GM21619 (cell line): ENCODE measurements around the gene FAM219A.
A peak's percentile ranks its signal among the peaks of the same experiment; 100 is the strongest.
"Not testable (repeated sequence)": the region's sequence is repeated elsewhere in the genome, so short reads cannot be mapped to it uniquely, and the experiment has no call there.

Experiments used
- ATAC-seq: cut with Tn5 transposase; IDR thresholded peaks from one replicate; pipeline ENCODE4 v1.9.1; 2021; ENCODE audit not compliant: unreplicated experiment

Gene FAM219A

DNA sequence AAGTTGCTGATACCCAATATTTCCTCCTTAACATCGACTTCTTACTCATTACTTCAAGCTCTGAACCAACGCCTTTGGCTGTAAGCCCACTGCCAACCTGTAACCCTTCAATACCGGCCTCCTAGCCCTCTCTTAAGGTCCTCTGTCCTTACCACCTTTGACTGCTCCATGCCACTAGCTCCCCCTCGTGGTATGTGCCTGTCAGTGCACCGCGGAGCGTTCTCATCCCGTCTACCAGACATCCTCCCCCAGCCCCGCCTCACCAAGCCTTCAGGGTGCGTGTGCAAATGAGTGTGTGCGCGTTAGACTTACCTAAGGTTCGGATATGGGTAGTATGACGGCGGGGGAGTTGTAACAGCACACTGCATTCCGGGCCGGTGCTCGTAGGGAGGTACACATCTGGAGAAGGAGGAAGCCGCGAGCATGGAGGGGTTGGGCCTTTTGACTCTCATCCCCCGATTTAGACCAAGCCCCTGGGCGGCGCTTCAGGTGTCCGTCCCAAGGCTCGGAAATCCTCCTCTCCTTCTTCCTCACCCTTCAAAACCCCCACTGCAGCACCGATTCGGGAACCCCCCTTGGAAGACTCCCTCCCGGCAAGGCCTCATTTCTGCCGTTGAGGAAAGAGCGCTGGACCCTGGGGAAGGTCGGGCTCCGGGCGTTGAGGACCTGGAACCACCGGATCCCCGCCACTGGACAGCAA, 78.9 kb downstream of the FAM219A start:
- peak; percentile 31 for ATAC-seq

DNA sequence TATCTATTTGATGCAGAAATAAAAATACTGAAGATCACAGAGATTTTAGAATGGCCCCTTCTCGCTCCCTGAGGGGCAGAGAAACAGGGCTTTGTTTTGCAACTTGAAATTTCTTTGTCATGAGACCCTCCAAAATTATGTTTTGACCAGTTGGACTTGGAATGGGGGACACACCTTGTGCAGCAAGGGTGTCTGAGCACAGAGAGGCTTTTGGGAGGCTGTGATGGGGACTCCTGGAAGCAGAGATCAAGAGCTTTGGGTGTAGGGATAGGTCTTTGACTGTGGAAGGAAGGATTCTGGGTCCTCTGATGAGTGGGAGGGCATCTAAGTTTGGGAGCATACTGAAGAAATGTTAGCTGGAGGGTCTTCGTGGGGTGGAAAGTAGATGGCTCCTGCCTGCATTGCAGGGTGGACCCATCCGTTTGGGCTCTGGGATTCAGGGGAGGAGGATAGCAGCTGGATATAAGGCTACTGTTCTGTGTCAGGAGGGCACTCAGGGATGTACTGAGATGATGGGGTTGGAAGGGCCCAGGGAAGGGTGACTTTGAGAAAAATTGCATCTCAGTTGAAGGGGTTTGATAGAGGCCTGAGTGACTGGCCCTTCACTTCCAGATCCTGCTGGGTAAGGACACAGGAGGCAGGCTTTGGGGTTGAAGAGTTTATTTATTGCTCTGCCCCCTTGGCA, 79.9 kb downstream of the FAM219A start:
- ATAC-seq: no peak

DNA sequence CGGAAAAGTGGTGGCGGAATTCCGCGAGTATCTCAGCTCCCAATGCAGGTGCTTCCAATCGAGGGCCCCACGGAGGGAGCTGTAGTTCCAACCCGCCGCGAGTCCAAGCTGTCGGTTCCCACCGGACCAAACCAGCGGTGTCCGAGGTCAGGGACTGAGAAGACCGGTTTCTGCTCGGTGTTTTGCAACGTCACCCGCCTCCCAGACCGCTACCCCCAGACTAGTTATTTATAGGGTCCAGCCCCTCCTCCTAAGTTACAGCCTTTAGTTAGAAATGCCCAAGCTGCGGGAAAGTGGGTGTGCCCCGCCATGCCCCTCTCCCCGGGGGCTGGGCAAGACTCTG, 81.0 kb downstream of the FAM219A start:
- no peak for ATAC-seq

DNA sequence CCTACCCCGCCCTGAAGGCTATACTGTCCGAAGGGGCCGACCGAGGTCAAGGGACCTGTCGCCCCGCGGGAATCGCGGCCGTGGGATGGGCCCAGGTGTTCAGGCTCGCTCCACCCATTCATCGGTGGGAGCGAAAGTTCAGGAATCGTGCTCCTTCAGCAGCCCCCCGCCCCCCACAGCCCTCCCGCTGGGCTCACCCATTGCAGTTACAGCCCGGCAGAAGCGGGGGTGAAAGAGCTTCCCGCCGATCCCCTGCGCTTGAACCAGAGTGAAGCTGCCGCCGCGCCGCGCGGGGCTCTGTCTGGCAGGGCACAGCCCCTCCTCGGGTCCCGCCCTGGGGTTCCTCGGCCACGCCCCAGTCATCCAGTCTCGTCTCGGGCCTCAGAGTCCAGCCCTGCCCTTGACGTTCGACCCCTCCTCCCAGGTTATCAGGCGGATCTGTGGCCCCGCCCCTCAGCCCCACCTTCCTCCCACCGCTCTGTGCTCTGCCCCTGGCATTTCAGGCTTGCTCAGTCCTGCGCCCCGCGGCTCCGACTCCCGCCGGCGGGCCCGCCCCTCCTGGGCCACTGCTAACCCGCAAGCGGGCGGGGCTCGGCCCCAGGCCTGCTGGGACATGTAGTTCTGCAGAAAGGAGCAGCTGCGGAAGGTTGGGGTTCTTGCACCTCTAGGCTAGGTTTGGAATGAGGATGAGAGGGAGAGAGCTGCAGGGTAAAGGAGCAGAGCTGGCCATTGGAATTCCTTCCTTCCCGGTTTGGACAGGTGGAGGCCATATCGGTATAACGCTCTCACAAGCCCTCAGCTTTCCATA, 81.6 kb downstream of the FAM219A start, which contains the start of gene MYORG:
Gene MYORG, minus strand, starts transcription at position 303 of the 808 bp plus-strand sequence. CDS start 3,955 bp downstream, outside the sequence.
- ATAC-seq: peak; percentile 77

DNA sequence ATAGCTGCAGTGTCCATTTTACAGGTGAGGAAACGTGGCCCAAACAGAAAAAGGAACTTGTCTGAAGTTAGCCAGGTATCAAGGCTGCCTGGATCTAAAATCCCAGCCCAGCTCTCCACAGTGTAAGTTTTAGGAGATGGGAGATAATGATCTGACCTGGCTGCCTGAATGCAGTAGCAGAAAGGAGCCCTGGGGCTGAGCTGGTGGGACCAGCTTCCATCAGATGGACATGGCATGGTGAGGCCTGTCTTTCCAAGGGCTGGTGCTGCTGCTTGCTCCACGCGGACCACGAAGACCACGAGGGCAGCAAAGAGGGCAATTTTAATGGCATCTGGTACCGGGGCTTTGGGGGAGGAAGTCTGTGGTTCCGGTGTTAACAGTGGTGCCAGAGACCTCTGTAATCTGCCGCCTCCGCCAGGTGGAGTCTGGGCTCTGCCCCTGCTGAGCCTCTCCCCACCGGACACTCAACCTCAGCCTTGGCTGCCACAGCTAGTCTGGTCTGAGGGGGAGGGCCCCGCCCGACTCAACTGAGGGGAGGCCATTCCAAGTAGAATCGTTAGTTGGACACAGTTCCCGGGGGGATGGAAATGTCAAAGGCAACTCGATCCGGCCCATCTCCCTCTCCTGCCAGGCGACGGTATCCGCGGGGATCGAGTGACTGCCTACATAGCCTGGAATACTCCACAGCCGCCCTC, 82.3 kb downstream of the FAM219A start:
- no peak for ATAC-seq

DNA sequence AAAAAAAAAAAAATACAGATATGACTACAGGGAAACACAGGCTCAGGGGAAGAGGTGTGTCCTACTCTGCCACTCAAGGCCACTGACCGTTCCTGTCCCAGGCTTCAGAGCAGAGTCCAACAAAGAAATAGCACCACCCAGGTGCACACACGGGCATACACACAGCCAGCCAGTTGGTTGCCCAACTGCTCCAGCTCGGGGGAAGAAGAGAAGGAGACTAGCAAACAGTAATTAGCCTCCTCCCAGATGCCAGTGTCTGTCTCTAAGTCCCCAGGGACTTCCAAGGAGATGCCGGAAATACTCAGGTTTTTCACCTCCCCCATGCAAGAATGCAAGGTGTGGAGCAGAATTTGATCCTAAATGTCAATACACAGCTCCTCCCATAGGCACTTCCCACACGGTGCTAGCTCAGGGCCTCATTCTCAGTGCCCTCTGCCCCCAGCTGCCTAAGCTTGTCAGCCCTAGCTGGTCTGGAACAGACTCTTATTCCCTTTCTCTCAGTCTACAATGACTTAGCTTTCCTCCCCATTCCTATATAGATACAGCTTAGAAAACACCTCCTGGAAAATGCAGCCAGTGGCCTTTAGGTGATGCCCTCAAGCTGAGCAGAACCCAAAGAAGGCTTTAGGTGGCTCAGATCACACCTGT, 83.3 kb downstream of the FAM219A start:
- no peak for ATAC-seq

DNA sequence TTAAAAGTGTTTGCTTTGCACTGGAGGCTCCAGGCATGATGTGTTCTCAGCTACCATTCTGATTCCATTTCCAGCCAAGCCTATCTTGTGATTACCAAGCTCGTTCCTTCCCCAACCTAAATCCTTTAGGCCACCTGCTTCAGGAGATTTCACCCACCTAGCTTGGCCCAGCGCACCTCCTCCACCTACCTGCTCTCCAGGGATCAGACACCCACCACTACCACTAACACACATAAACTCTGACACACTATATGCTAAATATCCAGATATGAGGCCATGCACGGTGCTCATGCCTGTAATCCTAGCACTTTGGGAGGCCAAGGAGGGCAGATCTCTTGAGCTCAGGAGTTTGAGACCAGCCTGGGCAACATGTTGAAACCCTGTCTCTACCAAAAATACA, 84.0 kb downstream of the FAM219A start:
- no peak for ATAC-seq

DNA sequence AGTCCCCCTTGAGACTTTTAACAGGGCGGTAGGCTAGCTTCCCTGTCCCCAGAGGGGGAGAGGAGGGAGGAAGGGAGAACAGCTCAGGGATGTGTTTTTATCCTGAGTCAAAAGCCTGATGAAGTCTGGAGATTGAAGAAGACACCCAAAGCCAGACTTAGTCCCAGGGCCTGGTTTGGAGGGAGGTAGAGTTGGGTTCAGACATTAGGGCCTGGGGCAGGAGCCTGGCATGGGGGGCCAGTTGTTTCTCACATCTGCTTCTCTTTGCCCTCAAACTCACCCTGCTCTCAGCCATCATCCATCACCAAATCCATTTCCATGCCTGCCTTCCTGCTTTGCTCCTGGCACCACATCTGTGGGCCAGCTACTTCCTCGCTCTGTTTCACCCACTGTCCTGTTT, 84.6 kb downstream of the FAM219A start:
- no peak for ATAC-seq

DNA sequence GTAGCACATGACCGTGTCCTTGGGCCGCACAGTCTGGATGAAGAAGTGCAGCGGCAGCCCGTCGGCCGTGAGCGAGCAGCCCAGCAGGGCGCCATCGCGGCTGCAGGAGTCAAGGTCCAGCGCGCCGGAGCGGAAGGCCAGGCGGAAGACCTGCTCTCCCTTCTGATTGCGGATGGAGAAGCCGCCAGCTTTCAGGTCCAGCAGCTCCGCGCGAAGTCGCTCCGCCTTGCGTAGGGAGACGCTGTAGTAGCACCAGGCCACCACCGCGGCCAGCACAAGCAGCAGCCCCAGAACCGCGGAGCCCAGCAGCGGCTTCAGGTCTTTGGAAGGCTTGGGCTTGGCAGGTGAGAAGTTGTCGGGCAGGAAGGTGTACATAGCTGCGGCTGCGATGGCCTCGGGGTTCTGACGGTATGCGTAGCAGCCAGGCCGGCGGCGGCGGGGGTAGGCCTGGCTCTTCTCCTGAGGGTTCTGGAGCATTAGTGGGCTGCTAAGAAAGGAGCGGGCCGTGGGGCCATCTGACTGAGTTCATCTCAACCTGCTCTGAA, 85.8 kb downstream of the FAM219A start:
- ATAC-seq: no peak

DNA sequence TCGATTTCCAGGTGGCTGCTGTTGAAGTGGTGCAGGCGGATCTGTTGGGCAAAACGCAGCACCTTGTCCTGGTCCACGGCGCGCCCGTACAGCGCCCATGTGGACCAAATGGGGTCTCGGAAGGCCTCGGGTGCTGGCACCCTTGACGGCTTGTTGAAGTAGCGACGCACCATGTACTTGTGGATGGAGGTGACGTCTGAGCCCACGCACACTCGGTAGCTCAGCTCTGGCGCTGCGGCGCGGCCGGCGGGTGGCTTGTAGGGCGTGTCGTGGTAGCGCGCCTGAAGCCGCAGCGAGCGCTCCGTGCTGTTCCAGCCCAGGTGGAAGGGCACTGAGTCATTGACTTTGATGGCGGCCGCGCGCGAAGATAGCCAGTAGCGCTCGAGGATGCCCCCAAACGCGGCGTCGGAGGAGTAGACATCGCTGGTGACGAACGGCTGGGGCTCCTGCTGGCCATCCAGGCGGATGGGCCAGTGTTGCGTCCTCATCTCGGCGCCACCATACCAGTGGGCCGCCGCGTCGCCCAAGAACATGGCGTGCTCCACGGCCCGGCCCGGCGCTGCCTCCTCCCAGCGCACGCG, 86.4 kb downstream of the FAM219A start:
- ATAC-seq: no peak

DNA sequence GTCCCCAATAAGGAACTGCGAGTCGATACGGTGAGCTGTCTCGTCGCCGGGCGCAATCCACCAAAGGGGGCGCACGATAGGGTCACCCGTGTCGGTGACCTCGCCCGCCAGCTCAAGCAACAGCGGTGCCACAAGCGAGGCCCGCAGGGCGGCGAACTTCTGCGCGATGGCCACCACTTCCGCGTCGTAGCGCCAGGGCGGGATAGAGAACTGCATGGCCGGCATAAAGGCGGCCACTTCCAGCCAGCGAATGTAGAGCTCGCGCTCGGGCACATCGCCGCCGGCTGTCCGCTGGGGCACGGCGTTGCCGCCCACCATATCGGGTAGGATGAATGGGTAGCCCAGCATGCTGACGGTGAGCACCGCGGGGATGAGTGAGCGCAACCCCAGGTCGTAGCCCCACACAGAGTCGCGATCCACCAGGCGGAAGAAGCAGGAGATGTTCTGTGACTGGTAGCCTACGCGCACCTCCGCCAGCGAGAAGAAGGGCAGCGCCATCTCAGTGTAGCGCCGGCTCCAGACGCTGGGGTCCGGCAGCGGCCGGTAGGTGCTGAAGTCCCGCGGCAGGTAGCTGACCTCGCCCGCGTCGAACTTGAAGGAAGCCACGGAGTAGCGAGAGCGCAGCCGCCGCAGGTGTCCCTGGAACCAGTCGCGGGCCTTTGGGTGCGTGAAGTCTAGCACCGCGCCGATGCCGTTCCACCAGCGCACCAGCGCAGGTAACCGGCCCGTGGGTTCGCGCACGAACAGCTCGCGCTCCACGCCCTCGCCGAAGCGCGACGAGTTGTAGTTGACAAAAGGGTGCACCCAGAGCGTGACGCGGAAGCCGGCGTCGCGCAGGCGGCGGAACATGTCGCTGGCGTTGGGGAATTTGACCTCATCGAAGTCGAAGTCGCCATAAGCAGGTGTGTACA, 87.1 kb downstream of the FAM219A start:
- ATAC-seq: no peak

DNA sequence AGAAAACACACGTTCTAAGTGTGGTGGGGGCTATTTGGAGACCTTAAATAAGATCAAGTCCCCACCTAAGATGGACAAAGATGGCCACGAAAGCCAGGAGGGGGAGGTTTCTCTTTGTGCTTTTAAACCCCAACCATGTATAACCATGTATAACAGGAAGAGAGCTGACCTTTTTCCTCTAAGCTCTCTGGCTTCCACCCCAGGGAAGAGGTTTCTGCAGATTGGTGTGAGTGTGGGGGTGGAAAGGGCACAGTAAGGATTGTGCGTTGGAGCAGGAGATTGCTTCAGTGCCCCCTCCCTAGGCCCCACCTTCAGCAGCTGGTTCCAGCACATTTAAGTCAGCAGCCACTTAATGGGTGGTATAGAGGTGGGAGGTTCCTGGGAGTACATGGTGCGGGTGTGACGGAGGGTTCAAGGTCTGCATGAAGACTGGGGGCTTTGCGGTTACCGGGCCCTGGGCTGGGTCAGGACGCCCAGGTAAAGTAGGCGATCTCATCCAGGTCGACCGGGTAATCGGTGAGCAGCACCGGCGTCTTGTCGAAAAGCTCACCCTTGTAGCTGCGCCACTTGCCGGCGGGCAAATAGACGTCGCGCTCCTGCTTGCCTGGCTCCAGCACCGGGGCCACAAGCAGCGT, 87.9 kb downstream of the FAM219A start:
- ATAC-seq: no peak

DNA sequence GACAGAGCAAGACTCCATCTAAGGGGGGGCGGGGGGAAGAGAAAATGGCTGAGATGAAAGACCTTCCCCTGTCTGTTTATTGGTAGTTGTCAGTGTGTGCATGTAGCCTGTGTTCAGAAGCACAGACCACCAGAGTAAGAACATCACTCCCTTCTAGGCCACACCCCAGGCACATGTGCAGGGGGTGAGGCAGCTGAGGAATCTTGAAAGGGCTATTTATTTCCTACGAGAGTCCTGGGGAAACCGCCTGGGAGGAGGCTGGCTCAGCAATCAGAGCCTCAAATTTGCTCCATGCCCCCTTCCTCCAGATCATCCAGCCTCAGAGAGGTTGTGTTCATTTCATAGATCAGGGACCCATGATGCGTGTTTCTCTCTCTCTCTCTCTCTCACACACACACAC, 88.7 kb downstream of the FAM219A start:
- no peak for ATAC-seq

DNA sequence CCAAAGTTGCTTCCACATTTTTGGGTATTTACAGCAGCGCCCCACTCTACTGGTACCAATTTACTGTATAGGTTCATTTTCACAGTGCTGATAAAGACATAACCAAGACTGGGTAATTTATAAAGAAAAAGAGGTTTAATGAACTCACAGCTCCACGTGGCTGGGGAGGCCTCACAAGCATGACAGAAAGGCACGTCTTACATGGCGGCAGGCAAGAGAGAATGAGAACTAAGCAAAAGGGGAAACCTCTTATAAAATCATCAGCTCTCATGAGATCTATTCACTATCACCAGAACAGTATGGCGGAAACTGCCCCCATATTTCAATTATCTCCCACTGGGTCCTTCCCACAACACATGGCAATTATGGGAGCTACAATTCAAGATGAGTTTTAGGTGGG, 89.6 kb downstream of the FAM219A start:
- not testable (repeated sequence) for ATAC-seq

DNA sequence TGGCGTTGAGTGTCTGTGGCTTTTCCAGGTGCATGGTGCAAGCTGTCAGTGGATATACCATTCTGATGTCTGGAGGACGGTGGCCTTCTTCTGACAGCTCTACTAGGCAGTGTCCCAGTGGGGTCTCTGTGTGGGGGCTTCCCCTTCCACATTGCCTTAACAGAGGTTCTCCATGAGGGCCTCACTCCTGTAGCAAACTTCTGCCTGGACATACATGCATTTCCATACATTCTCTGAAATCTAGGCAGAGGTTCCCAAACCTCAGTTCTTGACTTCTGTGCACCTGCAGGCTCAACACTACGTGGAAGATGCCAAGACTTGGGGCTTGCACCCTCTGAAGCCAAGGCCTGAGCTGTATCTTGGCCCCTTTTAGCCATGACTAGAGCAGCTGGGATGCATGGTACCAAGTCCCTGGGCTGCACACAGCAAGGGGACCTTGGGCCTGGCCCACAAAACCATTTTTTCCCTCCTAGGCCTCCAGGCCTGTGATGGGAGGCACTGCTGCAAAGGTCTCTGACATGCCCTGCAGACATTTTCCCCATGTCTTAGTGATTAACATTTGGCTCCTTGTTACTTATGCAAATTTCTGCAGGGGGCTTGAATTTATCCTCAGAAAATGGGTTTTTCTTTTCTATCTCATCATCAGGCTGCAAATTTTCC, 90.5 kb downstream of the FAM219A start:
- not testable (repeated sequence) for ATAC-seq

DNA sequence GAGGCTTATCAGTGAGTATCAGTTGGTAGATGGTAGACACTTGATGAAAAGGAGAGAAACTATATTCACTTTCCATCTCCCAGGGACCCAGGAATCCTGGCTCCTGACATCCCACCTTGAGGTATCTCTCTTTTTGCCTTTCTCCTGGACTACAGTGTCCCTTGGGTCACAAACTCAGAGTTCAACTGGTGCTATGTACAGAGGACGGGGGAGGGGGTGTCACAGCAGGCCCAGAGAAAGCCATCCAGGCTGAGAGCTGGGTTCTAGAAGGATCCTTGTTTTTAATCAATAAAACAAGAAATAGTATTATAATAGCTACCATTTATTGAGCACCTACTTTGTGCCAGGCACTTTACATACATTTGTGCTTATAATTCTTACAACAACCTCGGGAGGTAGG, 92.0 kb downstream of the FAM219A start:
- ATAC-seq: no peak

DNA sequence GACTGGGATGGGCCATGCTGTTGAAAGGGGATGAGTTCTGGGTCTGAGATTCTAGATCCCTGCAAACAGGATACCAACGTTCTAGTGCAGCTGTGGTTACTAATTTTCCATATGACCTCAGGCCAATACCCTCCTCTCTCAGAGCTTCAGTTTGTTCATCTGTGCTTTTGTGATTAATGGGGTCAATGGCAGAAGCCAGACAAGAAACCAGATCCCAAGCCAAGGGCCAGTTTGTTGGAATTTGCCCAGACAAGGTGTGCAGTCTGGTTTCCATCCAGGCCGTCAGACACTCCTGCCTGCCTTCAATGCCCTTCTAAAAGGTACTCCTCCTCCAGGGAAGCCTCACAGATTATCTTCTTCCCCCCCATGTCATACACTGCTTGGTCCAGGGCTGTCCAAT, 93.1 kb downstream of the FAM219A start:
- no peak for ATAC-seq
